Middle frontal gyrus (tissue), 1 donor: ENCODE measurements around the gene GPR150.
A peak's percentile ranks its signal among the peaks of the same experiment; 100 is the strongest.
"Not testable (repeated sequence)": the region's sequence is repeated elsewhere in the genome, so short reads cannot be mapped to it uniquely, and the experiment has no call there.

ENCODE experiments used
- DNase-seq: peaks from one replicate; pipeline ENCODE4 v3.0.0-alpha.2; 2015; ENCODE audit warnings: low spot score; ENCODE audit errors: extremely low spot score

The GPR150 gene

GRCh38 chr5:95623706-95624105, 3.8 kb downstream of the GPR150 start:
- no peak for DNase-seq

GRCh38 chr5:95624368-95624767, 4.5 kb downstream of the GPR150 start:
- DNase-seq: no peak

- no peak for DNase-seq
Observed at GRCh38 chr5:95626701-95627100, 6.8 kb downstream of the GPR150 start.

GRCh38 chr5:95627971-95628810, 8.3 kb downstream of the GPR150 start:
- DNase-seq: no peak

GRCh38 chr5:95628933-95629332, 9.0 kb downstream of the GPR150 start:
- DNase-seq: no peak

GRCh38 chr5:95630394-95630917, 10.6 kb downstream of the GPR150 start:
- no peak for DNase-seq

- no peak for DNase-seq
Observed at GRCh38 chr5:95631255-95631958, 11.5 kb downstream of the GPR150 start.

- no peak for DNase-seq
Observed at GRCh38 chr5:95631991-95632675, 12.2 kb downstream of the GPR150 start.

- DNase-seq: not testable (repeated sequence)
Observed at GRCh38 chr5:95632942-95633341, 13.1 kb downstream of the GPR150 start.

- no peak for DNase-seq
Observed at GRCh38 chr5:95633671-95634070, 13.8 kb downstream of the GPR150 start.

GRCh38 chr5:95634081-95634480, 14.2 kb downstream of the GPR150 start:
- no peak for DNase-seq

- no peak for DNase-seq
Observed at GRCh38 chr5:95638632-95639031, 18.7 kb downstream of the GPR150 start.

- DNase-seq: no peak
Observed at GRCh38 chr5:95641741-95642220, 21.9 kb downstream of the GPR150 start.

GRCh38 chr5:95643152-95643551, 23.3 kb downstream of the GPR150 start:
- no peak for DNase-seq

- DNase-seq: no peak
Observed at GRCh38 chr5:95644351-95645042, 24.6 kb downstream of the GPR150 start.

- DNase-seq: not testable (repeated sequence)
Observed at GRCh38 chr5:95646226-95646568, 26.3 kb downstream of the GPR150 start.

- peak; percentile 92 for DNase-seq
Observed at GRCh38 chr5:95646569-95647431, 26.9 kb downstream of the GPR150 start, which contains the start of gene RFESD. Gene RFESD, plus strand, starts transcription at chr5:95646777. Its CDS starts 5,495 bp downstream, at chr5:95652272.

- no peak for DNase-seq
Observed at GRCh38 chr5:95647886-95648860, 28.3 kb downstream of the GPR150 start.

- no peak for DNase-seq
Observed at GRCh38 chr5:95649274-95649673, 29.4 kb downstream of the GPR150 start.
